Neural progenitor cell (in vitro differentiated cells): ENCODE data around the gene ZMAT5. TPM values are rescaled to one million over a fixed set of nuclear protein-coding genes. Genes with fewer than 3 reads are reported as not detected.

ENCODE experiments used
- DNase-seq: peaks from one replicate; pipeline ENCODE4 v3.0.0-alpha.2; 2016; ENCODE audit warnings: low spot score
- H2AFZ ChIP-seq: fragments of 200-600 bp; sonication (generic); replicated peaks from 2 replicates; pipeline ENCODE4 v1.6.1; 2016; ENCODE audit warnings: antibody characterized with exemption
- H3F3A ChIP-seq: fragments of 200-600 bp; sonication (generic); 2 replicates; pipeline ENCODE4 v1.6.1; 2016; ENCODE audit warnings: antibody characterized with exemption, low read depth
- H3K27ac ChIP-seq: fragments of 200-600 bp; sonication (generic); 2 replicates; pipeline ENCODE4 v1.5.1; 2016; ENCODE audit warnings: mild to moderate bottlenecking
- H3K27me3 ChIP-seq: fragments of 200-600 bp; sonication (generic); 2 replicates; pipeline ENCODE4 v1.6.1; 2016; ENCODE audit warnings: mild to moderate bottlenecking, moderate library complexity
- H3K36me3 ChIP-seq: fragments of 200-600 bp; sonication (generic); 2 replicates; pipeline ENCODE4 v1.5.1; 2016
- H3K4me1 ChIP-seq: fragments of 200-600 bp; sonication (generic); 2 replicates; pipeline ENCODE4 v1.6.1; 2016; ENCODE audit warnings: mixed run types
- H3K4me2 ChIP-seq: fragments of 200-600 bp; sonication (generic); 2 replicates; pipeline ENCODE4 v1.6.1; 2016
- H3K4me3 ChIP-seq: fragments of 200-600 bp; sonication (generic); 2 replicates; pipeline ENCODE4 v1.5.1; 2016
- H3K79me2 ChIP-seq: fragments of 200-600 bp; sonication (generic); 2 replicates; pipeline ENCODE4 v1.6.1; 2016; ENCODE audit warnings: low read depth
- H3K9ac ChIP-seq: fragments of 200-600 bp; sonication (generic); 2 replicates; pipeline ENCODE4 v1.6.1; 2016
- H3K9me3 ChIP-seq: fragments of 200-600 bp; sonication (generic); 2 replicates; pipeline ENCODE4 v1.5.1; 2016; ENCODE audit warnings: low read depth
- H4K20me1 ChIP-seq: fragments of 200-600 bp; sonication (generic); 2 replicates; pipeline ENCODE4 v1.6.1; 2016; ENCODE audit warnings: low read depth
- H3K27ac Mint-ChIP-seq: 3 replicates; pipeline ENCODE4 v1.8.0; 2021; ENCODE audit warnings: mixed read lengths
- H3K27me3 Mint-ChIP-seq: 2 replicates; pipeline ENCODE4 v1.8.0; 2022; ENCODE audit warnings: low read depth, mild to moderate bottlenecking, inconsistent platforms, moderate library complexity, mixed read lengths; ENCODE audit not compliant: insufficient read depth
- H3K36me3 Mint-ChIP-seq: 3 replicates; pipeline ENCODE4 v1.8.0; 2021; ENCODE audit warnings: mixed read lengths
- H3K4me1 Mint-ChIP-seq: 3 replicates; pipeline ENCODE4 v1.8.0; 2021; ENCODE audit warnings: mixed read lengths
- H3K4me3 Mint-ChIP-seq: 3 replicates; pipeline ENCODE4 v1.8.0; 2021; ENCODE audit warnings: mild to moderate bottlenecking, moderate library complexity, mixed read lengths
- H3K9me3 Mint-ChIP-seq: 3 replicates; pipeline ENCODE4 v1.8.0; 2020; ENCODE audit warnings: mixed read lengths
- CTCF ChIP-seq: fragments of 200-600 bp; sonication (generic); IDR thresholded peaks from 2 replicates; pipeline ENCODE4 v1.5.1; 2017; ENCODE audit warnings: antibody characterized with exemption, mild to moderate bottlenecking
- EZH2 ChIP-seq: fragments of 200-600 bp; sonication (generic); IDR thresholded peaks from 2 replicates; pipeline ENCODE4 v1.6.1; 2017; ENCODE audit warnings: antibody characterized with exemption, mild to moderate bottlenecking, moderate library complexity
- EZH2phosphoT487 ChIP-seq: fragments of 200-600 bp; sonication (generic); IDR thresholded peaks from 2 replicates; pipeline ENCODE4 v1.6.1; 2017; ENCODE audit warnings: antibody characterized with exemption
- total RNA-seq: library from RNA; depleted of rRNA; stranded (reverse); fragments of >200 nt; gene quantifications from 2 replicates; pipeline ENCODE4 v1.2.3, GENCODE V29; 2015; ENCODE audit warnings: low replicate concordance

Gene ZMAT5
- total RNA-seq, 1 donor from 2014 or later, result 20.8 TPM

DNA sequence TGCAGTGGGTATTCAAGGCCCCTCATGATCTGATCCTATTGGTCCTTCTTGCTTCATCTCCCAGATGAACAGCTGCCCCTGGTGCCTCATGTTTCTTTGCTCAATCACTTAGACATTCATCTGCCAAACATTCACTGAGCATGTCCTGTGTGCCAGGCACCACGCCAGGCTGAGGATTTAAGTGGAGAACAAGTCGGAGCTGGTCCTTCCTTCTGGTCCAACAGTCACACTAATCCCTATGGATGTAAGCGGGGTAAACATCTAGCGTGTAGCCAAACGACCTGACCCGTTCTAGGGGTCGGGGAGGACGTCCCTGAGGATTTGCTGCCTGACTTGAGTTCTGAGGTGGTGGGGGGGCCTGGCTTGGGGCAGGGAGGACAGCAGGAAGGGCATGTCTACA, 21.9 kb downstream of the ZMAT5 start:
- peak overlapping the region; percentile 15 for H3K27ac Mint-ChIP-seq

DNA sequence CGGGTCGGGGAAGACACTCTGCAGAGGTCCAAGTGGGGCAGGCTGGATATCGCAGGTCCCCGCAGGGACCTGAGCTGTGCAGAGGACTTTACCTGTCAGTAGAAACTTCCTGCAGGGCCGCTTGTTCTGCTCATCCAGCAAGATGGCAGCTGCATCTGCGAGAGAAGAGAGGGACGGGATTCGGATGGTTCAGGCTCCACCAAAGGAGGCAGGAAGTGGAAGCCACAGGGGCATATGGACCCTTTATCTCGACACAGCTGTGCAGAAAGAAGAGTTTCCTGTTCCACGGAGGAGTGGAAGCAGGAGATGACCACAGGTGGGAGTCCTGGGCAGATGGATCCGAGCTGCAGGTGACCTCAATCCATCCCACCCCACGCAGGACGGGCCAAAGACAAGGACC, 24.5 kb downstream of the ZMAT5 start:
- H3K36me3 ChIP-seq, result no peaks in the 10 kb centered on the region
- H3K27ac Mint-ChIP-seq, result no peak overlapping the region
- peaks cover 6% of the 10 kb centered on the region for H3K36me3 Mint-ChIP-seq

More for the DNA sequence above, 21.9 kb downstream of the ZMAT5 start:
- DNase-seq, result no peak
- Mint-ChIP-seq H3K27me3 (peaks cover 5% of the 10 kb centered on the region), H3K4me3 (no peak overlapping the region), H3K4me1 (no peaks in the 10 kb centered on the region), H3K9me3 (no peaks in the 10 kb centered on the region), H3K36me3 (peaks cover 14% of the 10 kb centered on the region)
- Histone ChIP-seq H3K27me3 (no peaks in the 10 kb centered on the region), H3K9ac (no peak overlapping the region), H3K9me3 (no peaks in the 10 kb centered on the region), H2AFZ (no peak overlapping the region), H3K4me2 (no peak overlapping the region), H3K36me3 (no peaks in the 10 kb centered on the region), H3K4me3 (no peak overlapping the region), H3K79me2 (no peaks in the 10 kb centered on the region), H3F3A (no peaks in the 10 kb centered on the region), H3K27ac (no peak overlapping the region), H4K20me1 (no peaks in the 10 kb centered on the region), H3K4me1 (no peaks in the 10 kb centered on the region)
- TF ChIP-seq CTCF, result no peak
- TF ChIP-seq EZH2phosphoT487, result no peak
- no peak for TF ChIP-seq EZH2

DNA sequence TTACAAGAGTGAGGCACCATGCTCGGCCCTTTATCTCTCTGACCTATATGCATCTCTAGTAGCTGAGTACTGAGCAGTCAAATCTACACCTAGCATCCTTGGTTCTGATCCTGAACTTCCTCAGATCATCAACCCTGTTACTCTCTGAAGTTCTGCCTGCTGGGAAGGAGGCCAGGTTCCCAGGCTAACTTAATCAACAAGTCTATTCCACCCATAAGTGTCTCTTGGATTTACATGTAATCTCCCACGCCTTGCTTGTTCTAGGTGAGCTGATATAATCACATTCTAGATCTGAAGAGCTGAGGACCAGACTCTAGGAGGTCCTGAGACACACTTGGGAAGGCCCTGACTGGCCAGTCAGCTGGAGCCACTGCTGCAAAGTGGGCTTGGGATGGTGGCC, 24.9 kb downstream of the ZMAT5 start:
- no peaks in the 10 kb centered on the region for H3K9me3 Mint-ChIP-seq
- H3K36me3 ChIP-seq, result no peaks in the 10 kb centered on the region

More for the DNA sequence above, 24.5 kb downstream of the ZMAT5 start:
- no peaks in the 10 kb centered on the region for H3K9me3 ChIP-seq
- H2AFZ ChIP-seq, result no peak overlapping the region
- Mint-ChIP-seq H3K27me3 (peaks cover 3% of the 10 kb centered on the region), H3K9me3 (no peaks in the 10 kb centered on the region), H3K4me1 (no peaks in the 10 kb centered on the region), H3K4me3 (no peak overlapping the region)
- no peak overlapping the region for H3K27ac ChIP-seq
- H3K4me1 ChIP-seq, result no peaks in the 10 kb centered on the region
- H4K20me1 ChIP-seq, result no peaks in the 10 kb centered on the region
- H3K9ac ChIP-seq, result no peak overlapping the region
- H3K4me3 ChIP-seq, result no peak overlapping the region
- TF ChIP-seq EZH2, result no peak
- no peak for TF ChIP-seq EZH2phosphoT487
- no peak for TF ChIP-seq CTCF
- H3K79me2 ChIP-seq, result no peaks in the 10 kb centered on the region
- H3K4me2 ChIP-seq, result no peak overlapping the region
- H3F3A ChIP-seq, result no peaks in the 10 kb centered on the region
- H3K27me3 ChIP-seq, result no peaks in the 10 kb centered on the region
- DNase-seq, result no peak

More for the DNA sequence above, 24.9 kb downstream of the ZMAT5 start:
- Histone ChIP-seq H3K27ac (no peak overlapping the region), H3K27me3 (no peaks in the 10 kb centered on the region), H3F3A (no peaks in the 10 kb centered on the region), H3K4me1 (no peaks in the 10 kb centered on the region), H3K4me3 (no peak overlapping the region), H3K9me3 (no peaks in the 10 kb centered on the region), H3K4me2 (no peak overlapping the region), H4K20me1 (no peaks in the 10 kb centered on the region), H2AFZ (no peak overlapping the region), H3K9ac (no peak overlapping the region), H3K79me2 (no peaks in the 10 kb centered on the region)
- peaks cover 3% of the 10 kb centered on the region for H3K27me3 Mint-ChIP-seq
- DNase-seq, result no peak
- no peak overlapping the region for H3K4me3 Mint-ChIP-seq
- no peak overlapping the region for H3K27ac Mint-ChIP-seq
- peaks cover 5% of the 10 kb centered on the region for H3K36me3 Mint-ChIP-seq
- H3K4me1 Mint-ChIP-seq, result no peaks in the 10 kb centered on the region
- TF ChIP-seq EZH2phosphoT487 (no peak), CTCF (no peak), EZH2 (no peak)
